ENCODE measurements around the gene ADARB2.

Gene ADARB2

DNA sequence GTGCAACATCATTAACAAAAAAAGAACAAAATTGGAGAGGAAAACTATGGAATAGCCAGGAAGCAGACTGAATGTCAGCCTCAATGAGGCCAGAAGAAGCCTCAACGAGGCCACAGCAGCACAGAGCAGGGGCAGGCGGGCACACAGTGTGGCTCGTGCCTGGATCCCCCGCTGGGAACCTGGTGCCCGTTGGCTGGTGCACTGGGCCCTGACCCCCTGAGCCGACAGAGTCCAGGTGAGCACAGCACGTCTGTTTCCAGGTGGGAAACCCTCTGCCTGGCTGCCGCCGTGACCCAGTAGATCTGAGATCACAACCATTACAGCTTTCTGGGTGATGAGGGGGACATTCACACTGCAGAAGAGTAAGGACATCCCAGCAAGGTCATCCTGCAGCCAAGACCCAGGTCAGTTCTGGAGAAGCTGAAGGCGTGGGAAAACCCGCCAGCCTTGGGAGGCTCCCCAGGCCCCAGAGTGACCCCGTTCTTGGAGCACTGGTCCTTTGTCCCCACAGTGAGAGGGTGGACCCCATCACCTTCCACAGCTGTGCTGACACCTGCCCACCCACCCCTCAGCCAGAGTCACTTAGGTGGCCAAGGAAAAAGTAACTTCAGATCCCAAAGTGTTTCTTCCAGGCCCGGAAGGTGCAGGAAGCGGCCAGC lies 222.1 kb downstream of the ADARB2 start:
- no peak for DNase-seq (ENCODE audit: low spot score)
- in situ Hi-C loops (cut with MboI; ENCODE audit: low pct_unique_long_range_greater_than_20kb, low sequenced_read_pairs, unreplicated experiment) = no loop called here
- TF ChIP-seq, protein P1, sequence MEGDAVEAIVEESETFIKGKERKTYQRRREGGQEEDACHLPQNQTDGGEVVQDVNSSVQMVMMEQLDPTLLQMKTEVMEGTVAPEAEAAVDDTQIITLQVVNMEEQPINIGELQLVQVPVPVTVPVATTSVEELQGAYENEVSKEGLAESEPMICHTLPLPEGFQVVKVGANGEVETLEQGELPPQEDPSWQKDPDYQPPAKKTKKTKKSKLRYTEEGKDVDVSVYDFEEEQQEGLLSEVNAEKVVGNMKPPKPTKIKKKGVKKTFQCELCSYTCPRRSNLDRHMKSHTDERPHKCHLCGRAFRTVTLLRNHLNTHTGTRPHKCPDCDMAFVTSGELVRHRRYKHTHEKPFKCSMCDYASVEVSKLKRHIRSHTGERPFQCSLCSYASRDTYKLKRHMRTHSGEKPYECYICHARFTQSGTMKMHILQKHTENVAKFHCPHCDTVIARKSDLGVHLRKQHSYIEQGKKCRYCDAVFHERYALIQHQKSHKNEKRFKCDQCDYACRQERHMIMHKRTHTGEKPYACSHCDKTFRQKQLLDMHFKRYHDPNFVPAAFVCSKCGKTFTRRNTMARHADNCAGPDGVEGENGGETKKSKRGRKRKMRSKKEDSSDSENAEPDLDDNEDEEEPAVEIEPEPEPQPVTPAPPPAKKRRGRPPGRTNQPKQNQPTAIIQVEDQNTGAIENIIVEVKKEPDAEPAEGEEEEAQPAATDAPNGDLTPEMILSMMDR (IDR thresholded peaks at IDR 0.05; ENCODE audit: extremely low read depth, insufficient read depth, missing control alignments) = no peak

DNA sequence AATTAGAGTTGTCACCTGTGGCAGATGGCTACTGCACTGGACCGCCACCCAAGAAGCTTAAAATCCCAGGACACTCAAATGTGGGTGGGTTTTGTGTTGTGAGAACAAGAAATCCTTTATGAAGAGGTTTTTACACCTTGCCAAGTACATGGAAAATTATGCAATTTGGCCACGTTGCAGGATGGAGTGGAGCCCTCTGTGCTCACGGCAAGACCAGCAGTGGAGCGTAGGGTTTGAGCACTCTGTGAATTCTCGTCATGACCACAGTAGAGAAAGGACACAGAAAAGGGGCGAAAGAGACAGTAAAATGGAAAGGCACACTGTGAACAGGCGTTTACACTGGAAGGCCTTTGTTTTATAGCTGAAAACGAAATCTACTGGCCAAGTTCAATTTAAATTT lies 222.6 kb downstream of the ADARB2 start:
- no peak for DNase-seq (ENCODE audit: low spot score)
- TF ChIP-seq, protein P1 (IDR thresholded peaks at IDR 0.05; ENCODE audit: extremely low read depth, insufficient read depth, missing control alignments) = no peak
- in situ Hi-C loops (cut with MboI; ENCODE audit: low pct_unique_long_range_greater_than_20kb, low sequenced_read_pairs, unreplicated experiment) = no loop called here

DNA sequence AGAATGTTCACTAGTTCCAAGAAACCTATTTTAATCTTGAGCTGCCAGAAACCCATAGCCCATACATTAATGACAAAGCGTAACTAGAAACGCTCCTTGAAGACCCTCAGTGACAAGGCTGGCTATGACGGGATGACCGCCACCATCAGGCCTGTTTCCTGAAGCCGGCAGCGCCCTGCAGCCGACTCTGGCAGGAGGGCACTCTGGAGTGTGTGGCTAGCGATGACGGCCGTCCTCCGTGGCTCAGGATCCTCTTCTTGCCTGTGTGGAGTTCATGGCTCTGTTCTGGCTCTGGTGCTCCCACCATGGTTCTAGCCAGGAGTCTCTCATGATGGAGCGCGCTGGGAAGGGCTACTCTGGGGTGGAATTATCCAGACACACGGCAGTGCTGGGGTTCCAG lies 224.1 kb downstream of the ADARB2 start:
- DNase-seq (ENCODE audit: low spot score) = no peak
- TF ChIP-seq, protein P1 (IDR thresholded peaks at IDR 0.05; ENCODE audit: extremely low read depth, insufficient read depth, missing control alignments) = no peak
- in situ Hi-C loops (cut with MboI; ENCODE audit: low pct_unique_long_range_greater_than_20kb, low sequenced_read_pairs, unreplicated experiment) = no loop called here

DNA sequence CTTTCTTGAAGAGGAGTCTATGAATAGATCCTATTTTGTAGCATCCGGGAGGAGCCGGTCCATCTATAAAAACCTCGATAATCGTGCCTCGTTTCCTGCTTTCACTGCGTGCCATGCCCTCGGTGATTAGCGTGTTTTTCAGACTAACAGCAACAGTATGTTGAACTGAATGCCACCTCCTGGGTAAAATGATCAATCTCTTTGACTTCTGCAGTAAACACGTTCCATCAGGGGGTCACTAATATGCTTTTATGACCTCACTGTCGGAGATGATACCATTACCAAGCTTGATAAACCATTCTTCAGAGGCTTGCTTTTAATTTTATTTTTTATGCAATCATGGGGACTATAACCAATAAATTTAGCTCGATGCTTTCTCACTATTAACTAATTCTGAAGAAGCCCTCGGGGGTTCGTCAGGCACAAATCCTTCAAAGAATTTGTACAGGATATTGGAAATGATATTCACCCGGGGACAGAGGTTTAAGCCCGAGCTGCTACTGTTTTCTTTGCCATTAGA lies 228.3 kb downstream of the ADARB2 start:
- TF ChIP-seq, protein P1 (IDR thresholded peaks at IDR 0.05; ENCODE audit: extremely low read depth, insufficient read depth, missing control alignments) = no peak
- no peak for DNase-seq (ENCODE audit: low spot score)
- in situ Hi-C loops (cut with MboI; ENCODE audit: low pct_unique_long_range_greater_than_20kb, low sequenced_read_pairs, unreplicated experiment) = no loop called here

DNA sequence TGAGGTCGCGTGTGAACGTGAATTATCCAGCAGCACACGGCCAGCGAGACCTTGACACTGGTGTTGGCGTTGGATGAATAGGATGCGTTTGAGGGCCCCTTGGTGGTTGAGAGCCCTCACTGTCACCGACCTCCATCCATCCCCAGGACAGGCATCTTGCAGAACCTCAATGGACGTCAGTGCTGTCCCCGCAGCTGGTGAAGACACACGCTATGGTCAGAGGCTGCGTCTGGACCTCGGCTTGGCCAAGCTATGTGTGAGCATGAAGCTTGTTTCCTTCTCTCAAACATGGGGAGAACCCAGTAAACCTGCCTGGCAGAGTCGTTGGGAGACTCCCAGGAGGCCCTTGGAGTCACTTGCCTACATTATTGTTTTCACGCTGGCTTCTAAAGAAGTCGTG lies 229.2 kb downstream of the ADARB2 start:
- no peak for DNase-seq (ENCODE audit: low spot score)
- TF ChIP-seq, protein P1 (IDR thresholded peaks at IDR 0.05; ENCODE audit: extremely low read depth, insufficient read depth, missing control alignments) = no peak
- in situ Hi-C loops (cut with MboI; ENCODE audit: low pct_unique_long_range_greater_than_20kb, low sequenced_read_pairs, unreplicated experiment) = no loop called here

DNA sequence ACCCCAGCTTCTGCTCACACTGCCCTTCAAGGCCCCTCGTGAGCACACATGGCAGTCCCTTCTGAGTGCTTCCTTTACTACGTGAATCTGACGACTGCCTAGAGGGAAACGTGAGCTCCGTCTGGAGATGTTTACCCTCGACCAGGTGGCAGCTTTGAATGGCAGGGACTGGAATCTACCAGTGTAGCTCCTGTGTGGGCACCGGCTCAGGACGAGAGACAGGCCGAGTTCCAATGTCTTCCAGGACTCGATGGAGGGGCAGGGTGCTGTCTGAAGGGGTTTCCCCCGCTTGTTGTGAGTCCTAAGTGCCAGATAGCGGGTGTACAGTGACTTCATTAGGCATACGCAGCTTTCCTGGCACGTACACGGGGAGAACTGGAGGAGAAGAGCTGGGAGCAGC lies 229.9 kb downstream of the ADARB2 start:
- DNase-seq (ENCODE audit: low spot score) = no peak
- in situ Hi-C loops (cut with MboI; ENCODE audit: low pct_unique_long_range_greater_than_20kb, low sequenced_read_pairs, unreplicated experiment) = no loop called here
- TF ChIP-seq, protein P1 (IDR thresholded peaks at IDR 0.05; ENCODE audit: extremely low read depth, insufficient read depth, missing control alignments) = no peak
